AG10803 (cell line): ENCODE results near the gene SCGB3A2.
A peak's percentile ranks its signal among the peaks of the same experiment; 100 is the strongest.

Source experiments
- DNase-seq: peaks from one replicate; pipeline ENCODE4 v3.0.0; 2010; ENCODE audit warnings: low read depth
- H3K4me3 ChIP-seq: 2 replicates; pipeline ENCODE4 v1.5.1; 2011; ENCODE audit warnings: mild to moderate bottlenecking, low read length, control low read depth
- CTCF ChIP-seq: conservative IDR thresholded peaks from 2 replicates; pipeline ENCODE4 v1.5.1; 2011; ENCODE audit warnings: mild to moderate bottlenecking, low read length, control low read depth, inconsistent platforms

SCGB3A2 gene

GRCh38 chr5:147892696-147893296 lies 14.3 kb downstream of the SCGB3A2 start:
- no peak overlapping the region for H3K4me3 ChIP-seq
- DNase-seq = no peak
- TF ChIP-seq CTCF = no peak

- no peak for DNase-seq
- no peak for TF ChIP-seq CTCF
- H3K4me3 ChIP-seq = no peak overlapping the region
Observed at GRCh38 chr5:147893820-147894219, 15.3 kb downstream of the SCGB3A2 start.

- no peak for DNase-seq
- no peak overlapping the region for H3K4me3 ChIP-seq
- no peak for TF ChIP-seq CTCF
Observed at GRCh38 chr5:147895864-147896263, 17.4 kb downstream of the SCGB3A2 start.

- peak; percentile 1 for DNase-seq
- no peak for TF ChIP-seq CTCF
- no peak overlapping the region for H3K4me3 ChIP-seq
Observed at GRCh38 chr5:147898875-147899401, 20.4 kb downstream of the SCGB3A2 start.

- peak; percentile 50 for DNase-seq
- no peak overlapping the region for H3K4me3 ChIP-seq
- TF ChIP-seq CTCF = no peak
Observed at GRCh38 chr5:147901599-147902039, 23.1 kb downstream of the SCGB3A2 start.

GRCh38 chr5:147902609-147903115 lies 24.2 kb downstream of the SCGB3A2 start:
- no peak for TF ChIP-seq CTCF
- H3K4me3 ChIP-seq = no peak overlapping the region
- no peak for DNase-seq

- TF ChIP-seq CTCF = no peak
- DNase-seq = no peak
- H3K4me3 ChIP-seq = no peak overlapping the region
Observed at GRCh38 chr5:147904110-147904509, 25.6 kb downstream of the SCGB3A2 start.
